HepG2 (cell line): ENCODE measurements around the gene LEMD3. TPM values are rescaled to one million over a fixed set of nuclear protein-coding genes. Genes with fewer than 3 reads are reported as not detected.

Experiments used
- ATAC-seq: fragments of 200-7000 bp; cut with Tn5 transposase; 3 replicates; pipeline ENCODE4 v1.9.1; 2020; ENCODE audit warnings: mild to moderate bottlenecking, moderate library complexity
- BruUV-seq: library from RNA; stranded (reverse); fragments of 400-500 nt; replicated peaks from 2 replicates; lab custom pipeline; 2021; lab: Mats Ljungman, UMichigan
- CTCF ChIA-PET: fragments of 300-600 bp; formaldehyde crosslinking; extraction: SDS; loops from one replicate; lab custom pipeline; 2021; ENCODE audit warnings: low total read pairs, inconsistent platforms, low intra/inter-chr PET ratio; lab: Yijun Ruan, JAX
- POLR2A ChIA-PET: fragments of 350-600 bp; sonication (Branson Sonifier 250); formaldehyde crosslinking; loops from one replicate; lab custom pipeline; 2020; ENCODE audit warnings: antibody characterized with exemption, inconsistent platforms; lab: Yijun Ruan, JAX
- DNase-seq: peaks from one replicate; pipeline ENCODE4 v3.0.0-alpha.2; 2015; ENCODE audit warnings: low spot score
- FAIRE-seq: peaks from 3 replicates; lab custom pipeline; 2011; peaks lifted over from hg19 to GRCh38; lab: Jason Lieb, UNC
- H2AFZ ChIP-seq: one replicate; pipeline ENCODE4 v1.6.1; 2011; ENCODE audit warnings: low read length, inconsistent platforms
- H3K27ac ChIP-seq: fragments of 300-600 bp; 3 replicates; pipeline ENCODE4 v1.8.0; 2011; ENCODE audit warnings: mixed run types, mild to moderate bottlenecking, mixed read lengths, low read length, inconsistent platforms; ENCODE audit not compliant: insufficient read depth; ENCODE audit errors: extremely low read length
- H3K27me3 ChIP-seq, 2 experiments: fragments of 200-600 bp in 1 of 2; 2 replicates in 1 of 2; 3 replicates in 1 of 2; pipeline versions ENCODE4 v1.6.0 to v1.8.0; 2011; ENCODE audit warnings: low read length in 2 of 2, mild to moderate bottlenecking in 2 of 2, moderate library complexity in 2 of 2, inconsistent platforms in 1 of 2; ENCODE audit not compliant: insufficient read depth in 2 of 2, control insufficient read depth in 1 of 2
- H3K36me3 ChIP-seq, 2 experiments: fragments of 200-600 bp in 1 of 2; replicated peaks in 1 of 2; 2 replicates in 1 of 2; 3 replicates in 1 of 2; pipeline versions ENCODE4 v1.5.1 to v1.8.0; 2011; ENCODE audit warnings: low read length in 2 of 2, inconsistent platforms in 1 of 2; ENCODE audit not compliant: insufficient read depth in 2 of 2, control insufficient read depth in 1 of 2
- H3K4me1 ChIP-seq: 2 replicates; pipeline ENCODE4 v1.5.1; 2012; ENCODE audit warnings: low read length, inconsistent platforms; ENCODE audit not compliant: insufficient read depth
- H3K4me2 ChIP-seq: 2 replicates; pipeline ENCODE4 v1.6.0; 2011; ENCODE audit warnings: low read depth, low read length, inconsistent platforms
- H3K4me3 ChIP-seq, 3 experiments: fragments of 200-600 bp in 1 of 3; sonication (generic), shearing (Covaris generic) in 1 of 3; replicated peaks in 1 of 3; 2 replicates each; pipeline ENCODE4 v1.5.1; 2011 to 2016; ENCODE audit warnings: low read length in 3 of 3, inconsistent platforms in 2 of 3, low read depth in 2 of 3, mild to moderate bottlenecking in 2 of 3, control low read depth in 1 of 3, mixed read lengths in 1 of 3; ENCODE audit not compliant: insufficient read depth in 1 of 3
- H3K79me2 ChIP-seq: one replicate; pipeline ENCODE4 v1.6.1; 2011; ENCODE audit warnings: low read length, inconsistent platforms; ENCODE audit not compliant: insufficient read depth
- H3K9ac ChIP-seq: 2 replicates; pipeline ENCODE4 v1.6.0; 2011; ENCODE audit warnings: mild to moderate bottlenecking, low read depth, low read length, inconsistent platforms; ENCODE audit not compliant: insufficient read depth
- H3K9me3 ChIP-seq: 2 replicates; pipeline ENCODE4 v1.5.1; 2012; ENCODE audit warnings: mild to moderate bottlenecking, low read length
- H4K20me1 ChIP-seq: 2 replicates; pipeline ENCODE4 v1.6.0; 2011; ENCODE audit warnings: inconsistent platforms, mild to moderate bottlenecking, low read length, moderate library complexity; ENCODE audit not compliant: insufficient read depth
- GLI4 ChIP-seq: sonication (generic); formaldehyde crosslinking; IDR thresholded peaks from 2 replicates; pipeline ENCODE4 v1.5.1; 2020; ENCODE audit warnings: missing genetic modification reagents, mild to moderate bottlenecking, moderate library complexity, borderline replicate concordance
- NCOA1 ChIP-seq: sonication (generic); formaldehyde crosslinking; IDR thresholded peaks from 2 replicates; pipeline ENCODE4 v1.9.0; 2021; ENCODE audit warnings: missing genetic modification reagents
- PHF8 ChIP-seq: sonication (generic); formaldehyde crosslinking; IDR thresholded peaks from 2 replicates; pipeline ENCODE4 v1.5.0; 2020; ENCODE audit warnings: missing genetic modification reagents
- RFX3 ChIP-seq: IDR thresholded peaks from 2 replicates; pipeline ENCODE4 v1.6.1; 2016; ENCODE audit warnings: missing biosample characterization, missing genetic modification reagents
- SATB2 ChIP-seq: sonication (generic); formaldehyde crosslinking; IDR thresholded peaks from 2 replicates; pipeline ENCODE4 v1.5.0; 2020; ENCODE audit warnings: missing genetic modification reagents
- ZBTB37 ChIP-seq: sonication (generic); formaldehyde crosslinking; IDR thresholded peaks from 2 replicates; pipeline ENCODE4 v1.4.0; 2020; ENCODE audit warnings: mild to moderate bottlenecking, missing genetic modification reagents
- ZKSCAN5 ChIP-seq: sonication (generic); formaldehyde crosslinking; IDR thresholded peaks from 2 replicates; pipeline ENCODE4 v1.5.1; 2020; ENCODE audit warnings: mild to moderate bottlenecking, missing genetic modification reagents
- ZNF614 ChIP-seq: IDR thresholded peaks from 2 replicates; pipeline ENCODE4 v1.6.1; 2018; ENCODE audit warnings: missing biosample characterization, missing genetic modification reagents, inconsistent platforms, borderline replicate concordance
- ZNF619 ChIP-seq: sonication (generic); formaldehyde crosslinking; IDR thresholded peaks from 2 replicates; pipeline ENCODE4 v1.4.0; 2020; ENCODE audit warnings: mild to moderate bottlenecking, missing genetic modification reagents
- ZSCAN22 ChIP-seq: sonication (generic); formaldehyde crosslinking; IDR thresholded peaks from 2 replicates; pipeline ENCODE4 v1.4.0; 2020; ENCODE audit warnings: mild to moderate bottlenecking, missing genetic modification reagents
- WGBS: methylation state at CpG from one replicate; pipeline ENCODE4 v1.1.6; 2017; ENCODE audit warnings: low lambda C conversion rate; 5-methylcytosine and 5-hydroxymethylcytosine counted together
- in situ Hi-C: cut with HindIII; loops from 2 replicates; pipeline ENCODE4 v1.10.0; 2017; ENCODE audit warnings: low pct_unique_long_range_greater_than_20kb; ENCODE audit not compliant: extremely low pct_ligation_motif_present
- intact Hi-C: fragments of 100-400 bp; cut with micrococcal nuclease; formaldehyde crosslinking; loops from one replicate; pipeline ENCODE4 v1.10.0; 2022; ENCODE audit not compliant: unreplicated experiment
- polyA plus RNA-seq, 8 experiments: library from polyadenylated mRNA; depleted of rRNA in 3 of 8; stranded (reverse) in 7 of 8; unstranded in 1 of 8; fragments of >200 nt; fragmentation: Illumina TruSeq in 4 of 8; extraction: Trizol in 4 of 8; gene quantifications; 2 replicates each; pipeline versions ENCODE4 v1.2.1 to v1.2.3, GENCODE V29; 2011 to 2016; ENCODE audit warnings: low read depth in 4 of 8, missing spikeins in 1 of 8, mixed read lengths in 1 of 8; ENCODE audit not compliant: insufficient read depth in 1 of 8
- total RNA-seq, 5 experiments: library from RNA; depleted of rRNA; stranded (reverse); fragments of >200 nt; fragmentation: Illumina TruSeq; extraction: Trizol; gene quantifications; 2 replicates each; pipeline ENCODE4 v1.2.3, GENCODE V29; 2016; ENCODE audit warnings: low read depth in 1 of 5
- TF ChIP-seq, protein P1 (sequence below): sonication (generic); formaldehyde crosslinking; IDR thresholded peaks from 2 replicates; pipeline ENCODE4 v1.4.0; 2020; ENCODE audit warnings: missing genetic modification reagents
- TF ChIP-seq, protein P2 (sequence below): sonication (generic); formaldehyde crosslinking; IDR thresholded peaks from 2 replicates; pipeline ENCODE4 v1.4.0; 2020; ENCODE audit warnings: missing genetic modification reagents

Gene LEMD3
- total and polyA plus RNA-seq, 2 of the 13 experiments (the other 11 are each of a cell fraction or from before 2014, with no cell fraction given) = 9.3 to 18.7 TPM

DNA sequence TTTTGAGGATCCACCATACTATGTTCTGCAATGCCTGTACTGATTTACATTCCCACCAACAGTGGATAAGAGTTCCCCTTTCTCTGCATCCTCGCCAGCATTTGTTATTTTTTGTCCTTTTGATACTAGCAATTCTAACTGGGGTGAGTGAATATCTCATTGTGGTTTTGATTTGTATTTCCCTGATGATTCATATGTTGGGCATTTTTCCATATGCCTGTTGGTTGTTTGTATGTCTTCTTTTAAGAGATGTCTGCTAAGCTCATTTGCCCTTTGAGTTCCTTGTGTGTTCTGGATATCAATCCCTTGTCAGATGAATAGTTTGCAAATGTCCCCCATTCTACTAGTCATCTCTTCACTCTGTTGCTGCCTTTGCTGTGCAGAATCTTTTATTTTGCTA, 60.1 kb downstream of the LEMD3 start:
- in situ Hi-C loops (no loop called here), intact Hi-C loops (no loop called here)
- ChIA-PET CTCF (no interaction called here), POLR2A (no interaction called here)
- WGBS = 94% methylated on average over 1 of the region's 1 CpG
- TF ChIP-seq NCOA1 (CRISPR knock-in tag) (no peak), ZNF619 (CRISPR knock-in tag) (no peak), RFX3 (CRISPR knock-in tag) (no peak), GLI4 (CRISPR knock-in tag) (no peak), PHF8 (CRISPR knock-in tag) (no peak), SATB2 (CRISPR knock-in tag) (no peak), ZNF614 (CRISPR knock-in tag) (no peak), ZSCAN22 (CRISPR knock-in tag) (no peak), ZBTB37 (CRISPR knock-in tag) (no peak), ZKSCAN5 (no peak)
- TF ChIP-seq, protein P1, sequence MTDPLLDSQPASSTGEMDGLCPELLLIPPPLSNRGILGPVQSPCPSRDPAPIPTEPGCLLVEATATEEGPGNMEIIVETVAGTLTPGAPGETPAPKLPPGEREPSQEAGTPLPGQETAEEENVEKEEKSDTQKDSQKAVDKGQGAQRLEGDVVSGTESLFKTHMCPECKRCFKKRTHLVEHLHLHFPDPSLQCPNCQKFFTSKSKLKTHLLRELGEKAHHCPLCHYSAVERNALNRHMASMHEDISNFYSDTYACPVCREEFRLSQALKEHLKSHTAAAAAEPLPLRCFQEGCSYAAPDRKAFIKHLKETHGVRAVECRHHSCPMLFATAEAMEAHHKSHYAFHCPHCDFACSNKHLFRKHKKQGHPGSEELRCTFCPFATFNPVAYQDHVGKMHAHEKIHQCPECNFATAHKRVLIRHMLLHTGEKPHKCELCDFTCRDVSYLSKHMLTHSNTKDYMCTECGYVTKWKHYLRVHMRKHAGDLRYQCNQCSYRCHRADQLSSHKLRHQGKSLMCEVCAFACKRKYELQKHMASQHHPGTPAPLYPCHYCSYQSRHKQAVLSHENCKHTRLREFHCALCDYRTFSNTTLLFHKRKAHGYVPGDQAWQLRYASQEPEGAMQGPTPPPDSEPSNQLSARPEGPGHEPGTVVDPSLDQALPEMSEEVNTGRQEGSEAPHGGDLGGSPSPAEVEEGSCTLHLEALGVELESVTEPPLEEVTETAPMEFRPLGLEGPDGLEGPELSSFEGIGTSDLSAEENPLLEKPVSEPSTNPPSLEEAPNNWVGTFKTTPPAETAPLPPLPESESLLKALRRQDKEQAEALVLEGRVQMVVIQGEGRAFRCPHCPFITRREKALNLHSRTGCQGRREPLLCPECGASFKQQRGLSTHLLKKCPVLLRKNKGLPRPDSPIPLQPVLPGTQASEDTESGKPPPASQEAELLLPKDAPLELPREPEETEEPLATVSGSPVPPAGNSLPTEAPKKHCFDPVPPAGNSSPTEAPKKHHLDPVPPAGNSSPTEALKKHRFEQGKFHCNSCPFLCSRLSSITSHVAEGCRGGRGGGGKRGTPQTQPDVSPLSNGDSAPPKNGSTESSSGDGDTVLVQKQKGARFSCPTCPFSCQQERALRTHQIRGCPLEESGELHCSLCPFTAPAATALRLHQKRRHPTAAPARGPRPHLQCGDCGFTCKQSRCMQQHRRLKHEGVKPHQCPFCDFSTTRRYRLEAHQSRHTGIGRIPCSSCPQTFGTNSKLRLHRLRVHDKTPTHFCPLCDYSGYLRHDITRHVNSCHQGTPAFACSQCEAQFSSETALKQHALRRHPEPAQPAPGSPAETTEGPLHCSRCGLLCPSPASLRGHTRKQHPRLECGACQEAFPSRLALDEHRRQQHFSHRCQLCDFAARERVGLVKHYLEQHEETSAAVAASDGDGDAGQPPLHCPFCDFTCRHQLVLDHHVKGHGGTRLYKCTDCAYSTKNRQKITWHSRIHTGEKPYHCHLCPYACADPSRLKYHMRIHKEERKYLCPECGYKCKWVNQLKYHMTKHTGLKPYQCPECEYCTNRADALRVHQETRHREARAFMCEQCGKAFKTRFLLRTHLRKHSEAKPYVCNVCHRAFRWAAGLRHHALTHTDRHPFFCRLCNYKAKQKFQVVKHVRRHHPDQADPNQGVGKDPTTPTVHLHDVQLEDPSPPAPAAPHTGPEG (CRISPR knock-in tag) = no peak
- TF ChIP-seq, protein P2, sequence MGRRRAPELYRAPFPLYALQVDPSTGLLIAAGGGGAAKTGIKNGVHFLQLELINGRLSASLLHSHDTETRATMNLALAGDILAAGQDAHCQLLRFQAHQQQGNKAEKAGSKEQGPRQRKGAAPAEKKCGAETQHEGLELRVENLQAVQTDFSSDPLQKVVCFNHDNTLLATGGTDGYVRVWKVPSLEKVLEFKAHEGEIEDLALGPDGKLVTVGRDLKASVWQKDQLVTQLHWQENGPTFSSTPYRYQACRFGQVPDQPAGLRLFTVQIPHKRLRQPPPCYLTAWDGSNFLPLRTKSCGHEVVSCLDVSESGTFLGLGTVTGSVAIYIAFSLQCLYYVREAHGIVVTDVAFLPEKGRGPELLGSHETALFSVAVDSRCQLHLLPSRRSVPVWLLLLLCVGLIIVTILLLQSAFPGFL (CRISPR knock-in tag) = no peak
- ATAC-seq = no peak
- Histone ChIP-seq H3K79me2 (peaks cover 11% of the 10 kb centered on the region), H3K9ac (no peak overlapping the region), H2AFZ (no peak overlapping the region), H3K4me3 (no peak overlapping the region), H3K36me3 (peaks cover 0 to 10% of the 10 kb centered on the region in 2 experiments; a peak in 4 of 5 replicates), H3K27ac (no peak overlapping the region), H3K4me1 (no peaks in the 10 kb centered on the region), H4K20me1 (no peaks in the 10 kb centered on the region; the same call in 1 of the 2 replicates), H3K27me3 (no peaks in the 10 kb centered on the region), H3K4me2 (no peak overlapping the region), H3K9me3 (peaks cover 21% of the 10 kb centered on the region)
- BruUV-seq = no TSS peak
- FAIRE-seq = no peak
- DNase-seq = no peak
